Brain pericyte (primary cell): Measurements from ENCODE around the gene RHEX.
"Not testable (repeated sequence)": the region's sequence is repeated elsewhere in the genome, so short reads cannot be mapped to it uniquely, and the experiment has no call there.

Experiments
- DNase-seq: peaks from one replicate; pipeline ENCODE4 v3.0.0-alpha.2; 2012; ENCODE audit warnings: low read depth, low spot score

Gene RHEX

GRCh38 chr1:206030191-206030590 is 22.8 kb upstream of the RHEX start:
- DNase-seq, result no peak

GRCh38 chr1:206030714-206031113 is 22.3 kb upstream of the RHEX start:
- no peak for DNase-seq

GRCh38 chr1:206032380-206033140 is 20.4 kb upstream of the RHEX start:
- no peak for DNase-seq

GRCh38 chr1:206035027-206035426 is 17.9 kb upstream of the RHEX start:
- no peak for DNase-seq

GRCh38 chr1:206036663-206037455 is 16.1 kb upstream of the RHEX start:
- no peak for DNase-seq

- no peak for DNase-seq
Measured at GRCh38 chr1:206037581-206037980, 15.4 kb upstream of the RHEX start.

GRCh38 chr1:206039046-206039973 is 13.7 kb upstream of the RHEX start:
- no peak for DNase-seq

- DNase-seq, result no peak
Measured at GRCh38 chr1:206040328-206040727, 12.6 kb upstream of the RHEX start.

- no peak for DNase-seq
Measured at GRCh38 chr1:206041640-206042039, 11.3 kb upstream of the RHEX start.

- no peak for DNase-seq
Measured at GRCh38 chr1:206047271-206047670, 5.7 kb upstream of the RHEX start.

- DNase-seq, result no peak
Measured at GRCh38 chr1:206048582-206048981, 4.4 kb upstream of the RHEX start.

- DNase-seq, result no peak
Measured at GRCh38 chr1:206049293-206049692, 3.7 kb upstream of the RHEX start.

GRCh38 chr1:206049919-206050600 is 2.9 kb upstream of the RHEX start:
- no peak for DNase-seq

- DNase-seq, result no peak
Measured at GRCh38 chr1:206050655-206051235, 2.2 kb upstream of the RHEX start.

- not testable (repeated sequence) for DNase-seq
Measured at GRCh38 chr1:206052231-206052865, 625 bp upstream of the RHEX start.

- DNase-seq, result not testable (repeated sequence)
Measured at GRCh38 chr1:206053616-206054015, 643 bp downstream of the RHEX start.

GRCh38 chr1:206055069-206055625 is 2.2 kb downstream of the RHEX start:
- not testable (repeated sequence) for DNase-seq

GRCh38 chr1:206055639-206056323 is 2.8 kb downstream of the RHEX start:
- DNase-seq, result not testable (repeated sequence)

GRCh38 chr1:206058289-206058926 is 5.4 kb downstream of the RHEX start:
- DNase-seq, result not testable (repeated sequence)
